Measurements from ENCODE around the gene THRA.

Gene THRA

DNA sequence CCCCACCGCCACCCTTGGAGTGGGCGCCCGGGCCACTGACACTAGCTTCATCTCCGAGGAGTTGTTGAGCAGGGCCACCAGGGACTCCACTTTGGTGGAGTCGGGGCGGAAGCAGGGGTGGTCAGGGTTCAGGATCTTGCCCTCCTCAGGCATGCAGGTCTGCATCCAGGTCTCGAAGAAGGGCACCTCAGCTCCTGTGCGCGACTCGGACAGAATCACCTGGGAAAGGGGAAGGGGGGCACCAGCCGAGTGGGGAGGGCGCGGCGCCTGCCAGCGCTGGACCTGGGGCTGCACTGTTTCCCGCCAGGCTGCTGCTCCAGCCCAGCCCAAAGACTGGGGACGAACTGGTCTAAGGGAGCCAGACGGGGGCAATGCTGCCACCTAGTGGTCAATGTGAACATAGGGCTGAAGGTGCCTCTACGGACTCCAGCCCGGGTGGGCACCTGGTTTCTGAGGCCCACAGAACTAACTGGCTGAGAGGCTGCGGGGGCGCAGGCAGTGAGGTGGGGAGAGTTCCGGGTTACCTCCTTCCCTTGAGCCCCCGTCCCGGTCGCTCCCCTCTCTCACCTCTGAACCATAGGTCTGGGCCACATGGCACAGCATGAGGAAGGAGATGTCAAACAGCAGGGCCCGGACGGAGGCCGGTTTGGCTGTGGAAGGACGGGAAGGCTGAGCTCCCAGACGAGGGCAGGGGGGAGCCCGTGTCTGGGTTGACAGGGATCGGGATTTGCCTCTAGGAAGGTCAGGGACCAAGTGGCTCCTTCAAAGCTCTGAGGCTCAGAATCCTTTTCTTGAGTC is 35.8 kb upstream of the THRA start:
- peak; percentile 71 for DNase-seq (ENCODE audit: low read depth)

DNA sequence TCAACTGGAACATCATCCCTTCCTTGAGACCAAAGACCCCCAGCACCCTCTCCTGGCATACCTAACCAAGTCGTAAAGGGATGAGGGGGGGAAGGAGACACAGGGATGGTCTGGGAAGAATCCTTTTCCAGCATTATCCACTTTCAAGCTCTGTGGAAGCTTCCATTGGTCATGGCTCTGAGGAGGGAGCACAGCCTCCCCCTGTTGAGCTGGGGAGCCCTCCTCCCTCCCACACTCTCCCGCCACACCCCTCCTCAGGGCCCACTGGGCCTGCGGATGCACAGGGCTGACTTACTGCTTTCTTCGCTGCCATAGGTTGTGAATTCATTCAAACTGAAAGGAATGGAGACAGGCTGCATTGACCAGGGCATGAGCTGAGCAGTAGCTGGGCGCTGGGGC is 35.2 kb upstream of the THRA start:
- no peak for DNase-seq (ENCODE audit: low read depth)

DNA sequence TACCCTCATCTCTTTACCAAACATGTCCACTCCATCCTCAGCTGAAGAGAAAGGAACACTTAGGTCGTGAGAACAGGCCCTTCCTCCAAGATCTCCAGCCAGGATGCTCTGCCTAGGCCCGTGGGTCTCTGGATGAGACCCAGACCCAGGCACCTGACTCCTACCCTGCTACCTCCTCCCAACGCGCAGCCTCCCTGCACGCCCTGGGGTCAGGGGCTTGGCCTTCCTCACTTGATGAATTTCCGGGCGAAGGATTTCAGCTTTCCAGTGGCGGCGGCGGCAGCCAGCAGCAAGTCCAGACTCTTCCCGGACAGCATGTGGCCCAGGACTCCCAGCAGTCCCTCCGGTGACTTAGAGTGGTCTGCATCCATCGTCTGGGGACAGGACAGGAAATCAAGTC is 34.2 kb upstream of the THRA start:
- no peak for DNase-seq (ENCODE audit: low read depth)

DNA sequence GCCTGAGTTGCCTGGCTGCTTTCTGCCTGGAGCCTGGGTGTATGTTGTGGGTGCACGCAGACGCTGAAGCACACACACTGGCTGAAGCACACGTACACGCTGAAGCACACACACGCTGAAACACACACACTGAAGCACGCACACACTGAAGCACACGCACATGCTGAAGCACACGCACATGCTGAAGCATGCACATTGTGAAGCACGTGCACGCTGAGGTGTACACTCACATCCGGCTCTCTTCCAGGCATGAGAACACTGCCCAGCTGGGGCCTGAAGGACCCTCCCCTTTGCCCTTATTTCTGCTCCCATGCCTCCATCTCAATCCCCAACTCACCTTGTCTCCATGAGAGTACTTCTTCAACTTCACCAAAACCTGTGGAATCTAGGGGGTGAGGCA is 31.1 kb upstream of the THRA start:
- no peak for DNase-seq (ENCODE audit: low read depth)

GRCh38 chr17:40032322-40033320 is 30.1 kb upstream of the THRA start:
- DNase-seq (ENCODE audit: low read depth), result no peak

- DNase-seq (ENCODE audit: low read depth), result no peak
Observed at GRCh38 chr17:40033339-40033738, 29.4 kb upstream of the THRA start.

- DNase-seq (ENCODE audit: low read depth), result no peak
Observed at GRCh38 chr17:40034426-40035161, 28.2 kb upstream of the THRA start.

- no peak for DNase-seq (ENCODE audit: low read depth)
Observed at GRCh38 chr17:40035162-40035559, 27.6 kb upstream of the THRA start.

DNA sequence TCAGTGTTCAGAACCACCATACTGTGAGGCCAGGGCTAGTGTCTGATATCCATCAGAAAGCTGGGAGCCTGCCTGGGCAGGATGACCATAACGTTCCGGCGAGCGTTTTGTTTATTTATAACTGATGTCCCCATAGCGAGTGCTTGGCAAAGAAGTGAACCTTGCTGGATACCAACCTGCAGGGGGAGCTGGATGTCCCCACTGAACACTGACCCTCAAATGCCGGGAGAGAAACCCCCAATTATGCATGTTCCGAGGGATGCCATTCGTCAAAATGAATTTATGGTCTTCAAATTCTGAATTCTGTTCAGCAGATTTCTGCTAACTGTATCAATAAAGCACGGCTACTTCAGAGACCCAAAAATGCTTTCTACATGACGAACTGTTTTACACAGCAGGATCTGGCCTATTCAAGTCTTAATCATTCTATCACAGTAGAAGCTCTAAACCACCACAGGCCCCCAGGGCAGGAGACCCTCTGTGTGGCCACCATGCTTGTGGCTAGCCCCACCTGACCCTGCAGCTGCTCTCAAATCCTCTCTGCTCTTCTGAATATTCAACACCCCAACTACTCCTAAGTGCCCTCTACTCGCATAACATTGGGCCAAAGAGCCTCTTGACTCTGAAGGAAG is 23.8 kb upstream of the THRA start:
- DNase-seq (ENCODE audit: low read depth), result no peak

DNA sequence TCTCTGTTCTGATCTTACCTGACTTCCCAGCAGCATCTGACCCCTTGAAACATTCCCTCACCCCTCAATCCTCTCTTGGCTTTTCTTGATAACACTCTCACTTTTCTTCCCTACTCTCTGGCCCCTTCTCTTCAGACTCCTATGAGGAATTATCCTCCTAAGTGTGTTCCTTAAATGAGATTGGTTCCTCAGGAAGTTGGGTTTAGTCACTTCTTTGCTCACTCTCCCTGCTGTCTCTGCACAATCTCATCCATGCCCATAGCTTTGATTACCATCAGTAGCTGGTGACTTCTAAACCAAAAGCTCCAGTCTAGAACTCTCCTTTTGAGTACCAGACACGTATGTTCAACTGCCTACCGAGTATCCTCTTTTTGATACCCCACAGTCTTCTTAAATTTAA is 21.6 kb upstream of the THRA start:
- DNase-seq (ENCODE audit: low read depth), result no peak

GRCh38 chr17:40056379-40057015 is 6.3 kb upstream of the THRA start:
- DNase-seq (ENCODE audit: low read depth), result no peak

DNA sequence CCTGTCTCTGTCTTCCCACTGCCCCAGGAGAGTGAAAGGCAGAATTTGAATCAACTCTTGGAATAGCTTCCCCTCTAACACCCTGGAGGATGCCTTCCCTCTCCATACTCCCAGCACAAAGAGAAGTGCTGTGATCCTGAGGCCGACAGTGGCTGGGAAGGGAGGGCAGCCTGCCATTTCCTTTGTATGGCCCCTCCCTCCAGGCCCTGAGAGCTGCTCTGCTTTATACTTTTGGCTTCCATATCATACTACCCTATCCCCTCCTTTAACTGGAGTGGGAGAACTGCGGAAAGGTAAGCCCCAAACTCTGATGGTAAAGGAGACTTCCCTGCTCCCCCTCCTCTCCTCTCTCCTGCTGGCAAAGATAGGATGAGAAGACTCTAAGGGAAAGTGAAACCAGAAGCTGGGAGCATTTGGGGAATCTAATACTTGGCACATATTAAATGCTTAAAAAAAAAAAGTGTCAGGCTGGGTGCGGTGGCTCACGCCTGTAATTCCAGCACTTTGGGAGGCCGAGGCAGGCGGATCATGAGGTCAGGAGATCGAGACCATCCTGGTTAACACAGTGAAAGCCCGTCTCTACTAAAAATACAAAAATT is 4.5 kb upstream of the THRA start:
- DNase-seq (ENCODE audit: low read depth), result no peak

GRCh38 chr17:40058865-40059264 is 3.9 kb upstream of the THRA start:
- no peak for DNase-seq (ENCODE audit: low read depth)

DNA sequence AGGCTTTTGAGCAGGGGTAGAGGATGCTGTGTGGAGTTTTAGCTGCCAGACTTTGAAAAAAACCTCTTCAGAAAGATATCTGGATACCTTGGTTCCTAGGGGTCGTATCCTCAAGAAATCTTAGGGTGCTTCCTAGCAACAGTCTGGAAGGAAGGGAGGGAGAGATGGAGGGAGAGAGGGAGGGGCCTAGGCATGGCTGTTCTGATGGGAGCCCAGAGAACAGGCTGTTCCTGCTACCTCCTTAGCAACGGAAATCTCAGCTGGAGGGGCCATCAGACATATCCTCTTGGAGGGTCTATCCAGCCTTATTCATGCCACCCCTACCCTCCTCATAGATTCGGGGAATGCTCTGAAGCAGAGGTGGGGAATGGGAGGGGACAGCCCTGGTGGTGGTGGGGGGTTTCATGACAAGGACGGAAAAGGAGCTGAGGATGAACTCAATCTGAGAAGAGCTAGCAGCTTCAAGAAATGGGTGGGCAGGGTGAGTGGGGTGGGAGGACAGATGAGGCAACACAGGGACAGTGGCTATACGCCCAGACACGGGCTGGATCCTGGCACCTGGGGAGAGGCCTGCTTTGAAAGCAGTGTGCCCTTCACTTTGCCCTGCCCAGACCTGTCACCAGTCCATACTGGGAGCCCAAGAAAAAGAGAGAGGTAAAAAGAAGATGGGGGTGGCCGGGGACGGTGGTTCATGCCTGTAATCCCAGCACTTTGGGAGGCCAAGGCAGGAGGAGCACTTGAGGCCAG is 2.9 kb upstream of the THRA start:
- no peak for DNase-seq (ENCODE audit: low read depth)

- no peak for DNase-seq (ENCODE audit: low read depth)
Observed at GRCh38 chr17:40060887-40061608, 1.7 kb upstream of the THRA start.

DNA sequence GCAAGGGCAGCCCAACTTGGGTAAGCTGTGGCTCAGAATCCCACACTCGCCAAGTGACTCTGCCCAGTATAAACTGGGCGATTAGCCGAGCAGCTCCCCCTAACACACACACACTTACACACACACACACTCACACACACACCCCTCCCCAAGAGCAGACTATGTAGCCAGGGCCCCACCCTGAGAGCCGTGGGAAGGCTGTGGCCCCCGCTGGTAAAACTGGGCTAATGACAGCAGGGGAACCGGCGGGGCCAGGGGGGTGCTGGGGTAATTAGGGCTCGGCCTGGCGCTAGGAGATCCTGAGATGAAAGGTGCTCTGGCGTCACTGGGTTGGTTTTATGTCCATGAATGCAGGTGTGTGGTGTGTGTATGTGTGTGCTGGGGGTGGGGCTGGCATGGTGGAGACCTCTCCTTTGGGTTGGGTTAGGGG is 1.1 kb upstream of the THRA start:
- no peak for DNase-seq (ENCODE audit: low read depth)

GRCh38 chr17:40063187-40063771 is 514 bp downstream of the THRA start:
- no peak for DNase-seq (ENCODE audit: low read depth)

DNA sequence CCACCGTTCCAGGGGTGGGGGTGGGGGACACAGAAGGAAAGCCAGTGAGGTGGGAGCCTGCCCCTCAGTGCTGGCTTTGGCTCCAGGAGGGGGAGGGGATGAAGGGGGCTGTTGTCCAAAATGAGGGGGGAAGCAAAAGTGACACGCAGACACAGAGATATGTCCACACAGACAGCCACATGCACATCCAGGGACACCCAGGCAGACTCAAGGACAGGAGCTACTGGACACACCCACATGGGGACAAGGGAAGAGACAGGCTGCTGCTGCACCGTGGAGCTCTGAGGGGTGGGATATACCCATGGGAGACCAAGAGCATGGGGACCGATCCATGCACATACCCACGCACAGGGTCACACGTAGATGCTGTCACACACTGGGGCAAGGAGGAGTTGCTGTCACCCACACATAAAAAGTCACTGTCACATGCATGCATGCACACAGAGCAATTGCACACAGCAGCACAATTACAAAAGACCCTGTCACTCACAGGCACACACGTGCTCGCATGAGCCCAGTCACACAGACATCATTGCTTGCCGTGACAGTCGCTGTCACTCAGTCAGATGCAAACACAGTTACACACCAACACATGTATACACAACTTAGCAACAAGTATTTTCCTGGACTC is 1.3 kb downstream of the THRA start:
- no peak for DNase-seq (ENCODE audit: low read depth)

All from activated gamma-delta T cell treated with anti-CD3 and anti-CD28 coated beads, Interleukin-2, amount 50 U/mL, for 16 hours (primary cell).